GM10248 (cell line): ENCODE data around the gene DRD1.

Experiments used
- CTCF ChIA-PET: fragments of 300-600 bp; sonication (Branson Sonifier 250); formaldehyde crosslinking; extraction: SDS; loops from one replicate; lab custom pipeline; 2021; ENCODE audit warnings: antibody characterized with exemption; lab: Yijun Ruan, JAX
- POLR2A ChIA-PET: fragments of 350-650 bp; sonication (Branson Sonifier 250); formaldehyde crosslinking; extraction: SDS; loops from one replicate; lab custom pipeline; 2020; ENCODE audit warnings: antibody characterized with exemption; lab: Yijun Ruan, JAX
- DNase-seq: peaks from one replicate; pipeline ENCODE4 v3.0.0; 2012; ENCODE audit errors: extremely low spot score
- TF ChIP-seq, protein P1 (sequence below): IDR thresholded peaks from 2 replicates; pipeline ENCODE4 v1.5.1; 2012; ENCODE audit warnings: mild to moderate bottlenecking, low read depth; ENCODE audit errors: extremely low read depth, missing control alignments, control extremely low read depth

DRD1 gene

GRCh38 chr5:175478384-175479124 is 34.6 kb upstream of the DRD1 start, which contains the start of gene SFXN1:
SFXN1 (plus strand) TSS chr5:175478560; CDS start chr5:175492104, 13,544 bp downstream.
- TF ChIP-seq, protein P1, sequence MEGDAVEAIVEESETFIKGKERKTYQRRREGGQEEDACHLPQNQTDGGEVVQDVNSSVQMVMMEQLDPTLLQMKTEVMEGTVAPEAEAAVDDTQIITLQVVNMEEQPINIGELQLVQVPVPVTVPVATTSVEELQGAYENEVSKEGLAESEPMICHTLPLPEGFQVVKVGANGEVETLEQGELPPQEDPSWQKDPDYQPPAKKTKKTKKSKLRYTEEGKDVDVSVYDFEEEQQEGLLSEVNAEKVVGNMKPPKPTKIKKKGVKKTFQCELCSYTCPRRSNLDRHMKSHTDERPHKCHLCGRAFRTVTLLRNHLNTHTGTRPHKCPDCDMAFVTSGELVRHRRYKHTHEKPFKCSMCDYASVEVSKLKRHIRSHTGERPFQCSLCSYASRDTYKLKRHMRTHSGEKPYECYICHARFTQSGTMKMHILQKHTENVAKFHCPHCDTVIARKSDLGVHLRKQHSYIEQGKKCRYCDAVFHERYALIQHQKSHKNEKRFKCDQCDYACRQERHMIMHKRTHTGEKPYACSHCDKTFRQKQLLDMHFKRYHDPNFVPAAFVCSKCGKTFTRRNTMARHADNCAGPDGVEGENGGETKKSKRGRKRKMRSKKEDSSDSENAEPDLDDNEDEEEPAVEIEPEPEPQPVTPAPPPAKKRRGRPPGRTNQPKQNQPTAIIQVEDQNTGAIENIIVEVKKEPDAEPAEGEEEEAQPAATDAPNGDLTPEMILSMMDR, result no peak
- DNase-seq, result peak; percentile 96
- ChIA-PET POLR2A (interaction anchor here (0.5 to 1.2 kb wide), 2 partner anchors 10 to 1749 kb away, joined by 3 to 4 read pairs; no protein-coding TSS in a partner anchor), CTCF (interaction anchor here (1.0 to 5.7 kb wide), 3 partner anchors 12 to 67 kb away, joined by 3 to 62 read pairs (median 5); no protein-coding TSS in a partner anchor)

GRCh38 chr5:175478008-175478383 is 34.0 kb upstream of the DRD1 start:
- TF ChIP-seq, protein P1, result no peak
- ChIA-PET CTCF (interaction anchor here (1.0 to 5.7 kb wide), 3 partner anchors 13 to 68 kb away, joined by 3 to 62 read pairs (median 5); no protein-coding TSS in a partner anchor), POLR2A (no interaction called here)
- DNase-seq, result no peak

- CTCF ChIA-PET, result interaction anchor here (1.3 to 5.7 kb wide), 2 partner anchors 13 to 68 kb away, joined by 3 to 62 read pairs; no protein-coding TSS in a partner anchor
- DNase-seq, result no peak
- TF ChIP-seq, protein P1, result no peak
- POLR2A ChIA-PET, result no interaction called here
Observed at GRCh38 chr5:175477440-175477839, 33.5 kb upstream of the DRD1 start.

DNA sequence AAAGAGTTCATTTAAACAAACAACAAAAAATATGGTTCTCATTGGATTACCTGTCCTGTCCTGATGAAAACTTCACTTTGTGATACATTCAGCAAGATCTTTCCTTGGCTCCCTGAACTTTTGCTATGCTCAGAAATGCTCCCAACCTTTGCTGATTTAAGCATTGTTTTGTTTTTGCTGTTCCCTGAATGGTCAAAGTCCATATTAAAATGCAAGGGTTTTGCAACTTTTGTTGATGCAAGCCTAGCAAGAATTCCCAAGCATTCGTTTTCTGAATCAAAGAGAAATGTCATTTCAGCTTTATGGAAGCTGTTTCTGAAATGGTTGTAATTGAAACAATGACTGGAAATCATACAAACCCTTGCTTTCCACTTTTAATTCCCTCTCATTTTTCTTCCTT is 31.3 kb upstream of the DRD1 start:
- no peak for DNase-seq
- POLR2A ChIA-PET, result no interaction called here
- CTCF ChIA-PET, result interaction anchor here (1.5 to 5.7 kb wide), 2 partner anchors 11 to 14 kb away, joined by 3 to 62 read pairs; no protein-coding TSS in a partner anchor
- TF ChIP-seq, protein P1, result no peak

- no peak for DNase-seq
- CTCF ChIA-PET, result interaction anchor here (1.5 kb wide), 1 partner anchor 9 kb away, joined by 5 read pairs; no protein-coding TSS in a partner anchor
- TF ChIP-seq, protein P1, result no peak
- POLR2A ChIA-PET, result no interaction called here
Observed at GRCh38 chr5:175472378-175472777, 28.4 kb upstream of the DRD1 start.

- CTCF ChIA-PET, result interaction anchor here (1.5 kb wide), 1 partner anchor 8 kb away, joined by 5 read pairs; no protein-coding TSS in a partner anchor
- TF ChIP-seq, protein P1, result no peak
- POLR2A ChIA-PET, result no interaction called here
- DNase-seq, result no peak
Observed at GRCh38 chr5:175471628-175472027, 27.6 kb upstream of the DRD1 start.
